DOHH2 (cell line): Measurements from ENCODE around the gene PHYH.

Experiments used
- CTCF ChIP-seq: fragments of 200-600 bp; sonication (generic); IDR thresholded peaks from one replicate; pipeline ENCODE4 v1.5.1; 2014; ENCODE audit warnings: antibody characterized with exemption, mild to moderate bottlenecking, low read depth, low read length; ENCODE audit not compliant: poor library complexity, severe bottlenecking
- EZH2phosphoT487 ChIP-seq: fragments of 200-600 bp; sonication (generic); IDR thresholded peaks from 2 replicates; pipeline ENCODE4 v1.6.1; 2017; ENCODE audit warnings: borderline replicate concordance, mild to moderate bottlenecking, antibody characterized with exemption, low read length, moderate library complexity, mixed read lengths

- TF ChIP-seq CTCF = no peak
- TF ChIP-seq EZH2phosphoT487 = no peak
Measured at GRCh38 chr10:13284050-13284449, 15.8 kb downstream of the PHYH start.
